Esophagus muscularis mucosa (tissue), 4 donors: ENCODE results near the gene WBP1L. TPM values are rescaled to one million over a fixed set of nuclear protein-coding genes. Genes with fewer than 3 reads are reported as not detected.
A peak's percentile ranks its signal among the peaks of the same experiment; 100 is the strongest.

Experiments used
- DNase-seq: peaks from one replicate; pipeline ENCODE4 v3.0.0-alpha.2; 2017; ENCODE audit errors: extremely low spot score
- H3K27ac ChIP-seq, 4 donors: fragments of 200-600 bp; sonication (generic); replicated peaks in 1 of 4; 1 replicate in 3 of 4; 2 replicates in 1 of 4; pipeline ENCODE4 v1.5.1; 2016 to 2019; ENCODE audit warnings: mild to moderate bottlenecking in 1 of 4
- H3K27me3 ChIP-seq, 4 donors: fragments of 200-600 bp; sonication (generic); one replicate each; pipeline versions ENCODE4 v1.5.1 to v1.6.0; 2016 to 2019
- H3K36me3 ChIP-seq, 4 donors: fragments of 200-600 bp; sonication (generic); one replicate each; pipeline ENCODE4 v1.5.1; 2016 to 2019
- H3K4me1 ChIP-seq, 4 donors: fragments of 200-600 bp; sonication (generic); one replicate each; pipeline ENCODE4 v1.5.1; 2016 to 2019
- H3K4me3 ChIP-seq, 4 donors: fragments of 200-600 bp; sonication (generic); 1 replicate in 2 of 4; 2 replicates in 2 of 4; pipeline ENCODE4 v1.5.1; 2016 to 2019; ENCODE audit warnings: mild to moderate bottlenecking in 4 of 4, moderate library complexity in 1 of 4
- H3K9me3 ChIP-seq, 4 donors: fragments of 200-600 bp; sonication (generic); 1 replicate in 3 of 4; 2 replicates in 1 of 4; pipeline ENCODE4 v1.5.1; 2016 to 2019
- CTCF ChIP-seq, 3 experiments: fragments of 200-600 bp in 2 of 3; fragments of 450-650 bp in 1 of 3; sonication (generic) in 2 of 3; IDR thresholded peaks; one replicate each; pipeline ENCODE4 v1.5.1; 2017 to 2019; ENCODE audit warnings: antibody characterized with exemption in 3 of 3, mild to moderate bottlenecking in 2 of 3, moderate library complexity in 1 of 3
- EP300 ChIP-seq: sonication (generic); formaldehyde crosslinking; IDR thresholded peaks from one replicate; pipeline ENCODE4 v1.6.1; 2017; ENCODE audit warnings: antibody characterized with exemption
- POLR2A ChIP-seq: fragments of 450-650 bp; IDR thresholded peaks from one replicate; pipeline ENCODE4 v1.6.1; 2017; ENCODE audit warnings: antibody characterized with exemption, moderate library complexity, mild to moderate bottlenecking, low read depth
- POLR2AphosphoS5 ChIP-seq, 2 donors: sonication (generic); formaldehyde crosslinking; IDR thresholded peaks; one replicate each; pipeline ENCODE4 v1.6.1; 2017; ENCODE audit warnings: antibody characterized with exemption in 2 of 2
- WGBS: methylation state at CpG from one replicate; pipeline ENCODE4 v1.1.5; 2018; 5-methylcytosine and 5-hydroxymethylcytosine counted together
- intact Hi-C: fragments of 100-400 bp; cut with DNase I; formaldehyde crosslinking; loops from one replicate; pipeline ENCODE4 v1.15.1; 2023
- total RNA-seq, 4 donors: library from RNA; depleted of rRNA; stranded (reverse); fragments of >200 nt; gene quantifications; one replicate each; pipeline versions ENCODE4 v1.1.0 to v1.2.1, GENCODE V29; 2016

WBP1L gene
- total RNA-seq, 4 donors from 2014 or later = 88.5 to 147 (median 112) TPM

DNA sequence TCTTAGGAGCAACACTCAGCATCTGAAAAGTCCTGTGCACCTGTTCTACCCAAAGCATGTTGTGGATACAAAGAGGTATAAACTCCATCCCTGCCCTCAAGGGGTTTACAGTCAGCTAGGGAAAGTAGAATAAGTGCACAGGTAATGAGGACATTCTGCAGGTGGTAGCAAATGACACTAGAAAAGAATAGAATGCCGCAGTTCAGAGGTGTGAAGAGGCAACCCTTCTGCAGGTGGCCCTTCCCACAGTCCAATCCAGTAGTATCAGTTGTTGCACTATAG is 36.7 kb downstream of the WBP1L start:
- Histone ChIP-seq H3K27ac (peak overlapping the region; percentile 89 to 94 (median 92)), H3K4me1 (peaks cover 91 to 100% (median 99%) of the 10 kb centered on the region in 4 donors), H3K27me3 (no peaks in the 10 kb centered on the region), H3K9me3 (no peaks in the 10 kb centered on the region), H3K36me3 (no peaks in the 10 kb centered on the region), H3K4me3 (no peak overlapping the region)
- DNase-seq = no peak
- no peak for TF ChIP-seq EP300
- no peak for TF ChIP-seq POLR2A
- TF ChIP-seq CTCF (IDR thresholded peaks at IDR 0.05) = no peak
- TF ChIP-seq POLR2AphosphoS5 (IDR thresholded peaks at IDR 0.05) = no peak
- 100% methylated on average over 1 of the region's 1 CpG for WGBS
- intact Hi-C loops = no loop called here

DNA sequence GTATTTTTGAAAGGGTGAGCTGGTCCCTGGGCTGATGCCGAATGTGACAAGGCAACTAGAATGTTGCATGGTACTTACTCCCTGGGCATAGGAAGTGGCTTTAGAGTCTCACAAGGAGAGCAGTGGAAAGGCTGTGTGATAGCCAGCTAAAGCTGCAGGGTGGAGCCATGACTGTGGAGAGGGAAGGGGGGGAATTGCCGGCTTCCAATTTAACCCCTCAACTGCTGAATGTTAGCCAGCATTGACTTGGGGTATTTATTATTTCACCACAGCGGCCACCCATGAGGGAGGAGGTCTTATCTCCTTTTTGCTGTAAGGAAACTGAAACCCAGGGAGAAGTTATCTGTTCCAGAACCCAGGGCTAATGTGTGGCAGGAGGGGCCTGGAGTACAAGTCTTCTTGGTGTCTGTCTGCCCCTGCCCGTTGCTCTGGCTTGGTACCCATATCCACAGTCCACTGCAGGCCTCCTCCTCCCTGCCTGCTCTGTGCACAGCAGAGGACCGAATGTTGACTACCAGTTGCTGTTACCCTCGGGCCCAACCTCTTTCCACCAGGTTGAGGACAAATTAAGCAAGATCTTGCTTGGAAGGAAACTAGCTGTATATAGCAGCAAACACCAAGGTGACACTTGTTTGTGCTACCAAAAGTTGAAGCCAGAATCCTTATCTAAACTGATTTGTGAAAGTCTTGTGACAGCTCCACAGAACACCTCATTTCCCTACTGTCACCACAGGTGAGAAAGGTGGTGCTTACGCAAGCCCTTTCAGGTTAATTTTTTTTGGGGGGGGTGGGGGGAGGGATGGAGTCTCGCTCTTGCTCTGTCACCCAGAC is 37.6 kb downstream of the WBP1L start:
- peaks cover 90 to 100% (median 99%) of the 10 kb centered on the region in 4 donors for H3K4me1 ChIP-seq

GRCh38 chr10:102781921-102782557 is 38.3 kb downstream of the WBP1L start:
- Histone ChIP-seq H3K4me1 (peaks cover 95 to 100% (median 99%) of the 10 kb centered on the region in 4 donors), H3K4me3 (peak overlapping the region in 3 of 4 donors; percentile 13 to 30 (median 13)), H3K27me3 (no peaks in the 10 kb centered on the region), H3K36me3 (no peaks in the 10 kb centered on the region), H3K27ac (peak overlapping the region; percentile 89 to 94 (median 92)), H3K9me3 (no peaks in the 10 kb centered on the region)
- 63% methylated on average over 6 of the region's 6 CpGs for WGBS
- TF ChIP-seq POLR2AphosphoS5 (IDR thresholded peaks at IDR 0.05) (no peak), CTCF (IDR thresholded peaks at IDR 0.05) (no peak), EP300 (no peak), POLR2A (peak; percentile 21)
- intact Hi-C loops = no loop called here
- no peak for DNase-seq

More for the DNA sequence above, 37.6 kb downstream of the WBP1L start:
- Histone ChIP-seq H3K27ac (peak overlapping the region; percentile 89 to 94 (median 92)), H3K27me3 (no peaks in the 10 kb centered on the region), H3K4me3 (peak overlapping the region in 1 of 4 donors; percentile 1), H3K36me3 (no peaks in the 10 kb centered on the region), H3K9me3 (no peaks in the 10 kb centered on the region)
- WGBS = 38% methylated on average over 8 of the region's 8 CpGs
- DNase-seq = no peak
- intact Hi-C loops = no loop called here
- TF ChIP-seq POLR2AphosphoS5 (IDR thresholded peaks at IDR 0.05) (no peak), EP300 (no peak)

DNA sequence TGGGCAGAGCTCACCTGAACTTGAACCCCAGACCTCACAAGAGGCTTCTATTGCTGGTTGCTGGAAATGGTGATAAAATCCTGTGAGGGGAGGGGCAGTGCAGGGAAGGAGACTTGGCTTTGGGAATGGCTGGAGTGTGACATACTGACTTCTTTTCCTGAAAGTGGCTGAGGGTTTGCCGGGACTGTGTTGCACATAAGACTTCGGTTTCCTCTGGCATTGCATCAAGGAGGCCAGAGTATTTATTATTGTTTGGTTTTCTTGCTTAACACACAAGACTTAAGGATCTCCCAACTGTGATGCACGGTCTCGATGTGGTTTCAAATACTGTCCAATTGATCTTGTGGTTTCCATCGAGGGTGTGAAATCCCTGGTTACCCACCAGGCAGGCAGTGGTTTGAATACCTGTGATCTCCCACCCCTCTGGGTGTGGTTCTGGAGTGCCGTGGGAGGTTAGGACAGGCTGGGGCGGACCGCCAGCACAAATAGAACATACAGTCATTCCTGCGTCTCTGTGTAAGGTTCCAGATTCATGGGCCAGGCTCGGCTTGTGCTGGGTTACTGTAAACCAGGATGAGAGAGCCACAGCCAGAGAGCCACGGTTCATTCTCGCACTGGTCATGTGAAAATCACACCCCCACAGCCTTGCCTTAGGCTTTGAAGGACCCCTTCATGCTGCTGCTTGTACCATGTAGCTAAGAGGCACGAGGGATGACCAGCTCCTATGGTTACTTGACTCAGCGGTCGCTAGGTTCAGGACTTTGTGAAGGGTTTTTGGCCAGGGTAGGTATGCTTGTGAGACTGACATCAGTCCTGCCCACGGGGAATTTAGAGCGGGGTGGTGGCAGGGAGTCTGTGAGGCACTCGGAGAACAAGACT is 39.2 kb downstream of the WBP1L start:
- TF ChIP-seq POLR2A (no peak), POLR2AphosphoS5 (IDR thresholded peaks at IDR 0.05) (peak in 1 of 2 donors; percentile 63), CTCF (IDR thresholded peaks at IDR 0.05) (no peak), EP300 (peak; percentile 97)
- WGBS = 19% methylated on average over 16 of the region's 18 CpGs
- Histone ChIP-seq H3K27me3 (no peaks in the 10 kb centered on the region), H3K9me3 (no peaks in the 10 kb centered on the region), H3K27ac (peak overlapping the region; percentile 89 to 94 (median 92)), H3K36me3 (no peaks in the 10 kb centered on the region), H3K4me1 (peaks cover 89 to 100% (median 97%) of the 10 kb centered on the region in 4 donors), H3K4me3 (peak overlapping the region; percentile 13 to 30 (median 16))
- DNase-seq = peak; percentile 95
- intact Hi-C loops = no loop called here
